Measurements from ENCODE around the gene MAGI2. TPM values are rescaled to one million over a fixed set of nuclear protein-coding genes. Genes with fewer than 3 reads are reported as not detected.

The MAGI2 gene
- total RNA-seq, 1 experiment from 2014 or later: 0.25 TPM

DNA sequence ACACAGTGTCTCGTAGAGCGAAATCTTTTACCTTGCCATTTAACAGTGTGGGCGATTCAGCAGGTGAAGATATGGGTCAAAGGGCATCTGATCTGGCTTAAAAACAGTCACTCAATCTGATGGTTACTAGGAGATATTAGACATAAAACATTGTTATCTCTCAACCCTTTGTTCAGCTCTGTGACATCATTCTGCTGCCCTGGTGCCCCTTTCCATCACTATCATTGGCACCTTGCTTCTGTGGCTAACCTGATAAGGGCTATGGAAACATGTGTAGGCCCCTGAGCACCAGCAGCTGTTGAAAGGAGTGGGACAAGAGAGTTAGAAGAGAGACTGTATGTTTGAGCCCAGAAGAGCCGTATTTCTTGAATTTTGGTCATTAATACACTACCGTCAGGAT, 1004.6 kb downstream of the MAGI2 start:
- intact Hi-C loops (cut with micrococcal nuclease; ENCODE audit: unreplicated experiment): no loop called here
- no peak for DNase-seq
- no peak overlapping the region for H3K4me3 Mint-ChIP-seq (ENCODE audit: unreplicated experiment)
- no peak overlapping the region for H3K4me3 ChIP-seq (ENCODE audit: low read depth, low read length)
- ChIA-PET CTCF (no interaction called here), POLR2A (no interaction called here)
- H3K9me3 ChIP-seq: no peaks in the 10 kb centered on the region
- H3K9me3 Mint-ChIP-seq (ENCODE audit: unreplicated experiment): no peaks in the 10 kb centered on the region
- TF ChIP-seq, protein P1, sequence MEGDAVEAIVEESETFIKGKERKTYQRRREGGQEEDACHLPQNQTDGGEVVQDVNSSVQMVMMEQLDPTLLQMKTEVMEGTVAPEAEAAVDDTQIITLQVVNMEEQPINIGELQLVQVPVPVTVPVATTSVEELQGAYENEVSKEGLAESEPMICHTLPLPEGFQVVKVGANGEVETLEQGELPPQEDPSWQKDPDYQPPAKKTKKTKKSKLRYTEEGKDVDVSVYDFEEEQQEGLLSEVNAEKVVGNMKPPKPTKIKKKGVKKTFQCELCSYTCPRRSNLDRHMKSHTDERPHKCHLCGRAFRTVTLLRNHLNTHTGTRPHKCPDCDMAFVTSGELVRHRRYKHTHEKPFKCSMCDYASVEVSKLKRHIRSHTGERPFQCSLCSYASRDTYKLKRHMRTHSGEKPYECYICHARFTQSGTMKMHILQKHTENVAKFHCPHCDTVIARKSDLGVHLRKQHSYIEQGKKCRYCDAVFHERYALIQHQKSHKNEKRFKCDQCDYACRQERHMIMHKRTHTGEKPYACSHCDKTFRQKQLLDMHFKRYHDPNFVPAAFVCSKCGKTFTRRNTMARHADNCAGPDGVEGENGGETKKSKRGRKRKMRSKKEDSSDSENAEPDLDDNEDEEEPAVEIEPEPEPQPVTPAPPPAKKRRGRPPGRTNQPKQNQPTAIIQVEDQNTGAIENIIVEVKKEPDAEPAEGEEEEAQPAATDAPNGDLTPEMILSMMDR (IDR thresholded peaks at IDR 0.05; ENCODE audit: insufficient read depth in 1 of 2, low read depth in 1 of 2, low read length in 1 of 2, severe bottlenecking in 1 of 2, unreplicated experiment in 1 of 2): no peak
- peaks cover 3% of the 10 kb centered on the region for H3K27me3 Mint-ChIP-seq (ENCODE audit: insufficient read depth, unreplicated experiment)
- H3K4me1 Mint-ChIP-seq (ENCODE audit: low read depth, unreplicated experiment): no peaks in the 10 kb centered on the region
- no peaks in the 10 kb centered on the region for H3K4me1 ChIP-seq
- H3K36me3 ChIP-seq (ENCODE audit: control insufficient read depth, insufficient read depth, low read length): no peaks in the 10 kb centered on the region
- no peaks in the 10 kb centered on the region; the same call in 1 of the 2 replicates for H3K27me3 ChIP-seq (replicated peaks; ENCODE audit: control insufficient read depth, insufficient read depth, low read length)
- no peak overlapping the region for H3K27ac Mint-ChIP-seq (ENCODE audit: unreplicated experiment)
- no peaks in the 10 kb centered on the region for H3K36me3 Mint-ChIP-seq (ENCODE audit: insufficient read depth, unreplicated experiment)
- BruUV-seq (replicated peaks): no TSS peak

DNA sequence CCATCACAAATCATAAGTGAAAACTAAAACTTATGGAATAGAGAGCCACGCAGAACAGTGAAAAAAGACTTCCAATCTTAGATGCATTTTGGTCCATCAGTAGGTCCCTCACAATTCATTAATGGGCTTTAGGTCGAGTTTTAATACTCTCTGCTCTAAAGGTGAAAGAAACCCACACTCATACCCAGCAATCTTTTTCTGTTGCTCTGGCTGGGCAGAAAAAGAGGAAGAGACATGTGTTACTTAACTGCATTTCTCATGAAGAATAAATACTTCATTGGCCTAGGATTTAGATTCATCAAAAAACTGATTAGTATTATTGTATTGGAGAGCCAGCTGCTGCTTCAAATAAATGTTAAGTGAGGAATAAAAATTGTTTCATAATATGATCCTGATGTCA, 1009.2 kb downstream of the MAGI2 start:
- no peak for DNase-seq
- ChIA-PET CTCF (interaction anchor here (0.7 kb wide), 1 partner anchor 27 kb away, joined by 3 read pairs; no protein-coding TSS in a partner anchor), POLR2A (no interaction called here)
- TF ChIP-seq, protein P1 (IDR thresholded peaks at IDR 0.05; ENCODE audit: insufficient read depth in 1 of 2, low read depth in 1 of 2, low read length in 1 of 2, severe bottlenecking in 1 of 2, unreplicated experiment in 1 of 2): no peak
- H3K4me3 ChIP-seq (ENCODE audit: low read depth, low read length): no peak overlapping the region
- no TSS peak for BruUV-seq (replicated peaks)
- intact Hi-C loops (cut with micrococcal nuclease; ENCODE audit: unreplicated experiment): no loop called here
- Mint-ChIP-seq H3K9me3 (ENCODE audit: unreplicated experiment) (no peaks in the 10 kb centered on the region), H3K27ac (ENCODE audit: unreplicated experiment) (no peak overlapping the region), H3K36me3 (ENCODE audit: insufficient read depth, unreplicated experiment) (no peaks in the 10 kb centered on the region), H3K4me3 (ENCODE audit: unreplicated experiment) (no peak overlapping the region), H3K4me1 (ENCODE audit: low read depth, unreplicated experiment) (peaks cover 2% of the 10 kb centered on the region), H3K27me3 (ENCODE audit: insufficient read depth, unreplicated experiment) (peaks cover 7% of the 10 kb centered on the region)
- no peaks in the 10 kb centered on the region for H3K4me1 ChIP-seq
- H3K36me3 ChIP-seq (ENCODE audit: control insufficient read depth, insufficient read depth, low read length): no peaks in the 10 kb centered on the region
- no peaks in the 10 kb centered on the region for H3K27me3 ChIP-seq (replicated peaks; ENCODE audit: control insufficient read depth, insufficient read depth, low read length)
- H3K9me3 ChIP-seq: no peaks in the 10 kb centered on the region

DNA sequence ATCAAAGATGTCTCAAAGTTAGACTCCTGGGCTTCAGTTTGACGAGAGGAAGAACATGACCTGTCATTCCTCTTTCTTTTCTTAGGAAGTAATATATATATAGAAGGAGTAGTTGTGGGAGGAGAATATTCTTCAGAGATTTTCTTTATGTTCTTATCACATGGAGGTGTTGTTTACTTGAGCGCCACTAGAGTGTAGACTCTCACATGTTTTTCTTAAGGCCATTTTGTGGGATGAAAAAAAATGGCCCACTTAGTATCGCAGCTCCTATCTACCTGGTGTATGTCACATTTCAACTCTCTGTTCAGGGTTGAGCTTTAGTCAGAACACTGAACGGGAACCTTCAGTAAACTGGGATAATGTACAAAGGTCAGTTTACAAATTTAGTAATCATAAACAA, 1009.7 kb downstream of the MAGI2 start:
- CTCF ChIA-PET: interaction anchor here (0.7 kb wide), 1 partner anchor 27 kb away, joined by 3 read pairs; no protein-coding TSS in a partner anchor
- TF ChIP-seq, protein P1 (IDR thresholded peaks at IDR 0.05; ENCODE audit: insufficient read depth in 1 of 2, low read depth in 1 of 2, low read length in 1 of 2, severe bottlenecking in 1 of 2, unreplicated experiment in 1 of 2): peak; percentile 13 to 15
- Mint-ChIP-seq H3K36me3 (ENCODE audit: insufficient read depth, unreplicated experiment) (no peaks in the 10 kb centered on the region), H3K27ac (ENCODE audit: unreplicated experiment) (no peak overlapping the region), H3K27me3 (ENCODE audit: insufficient read depth, unreplicated experiment) (peaks cover 7% of the 10 kb centered on the region), H3K4me1 (ENCODE audit: low read depth, unreplicated experiment) (peaks cover 5% of the 10 kb centered on the region), H3K9me3 (ENCODE audit: unreplicated experiment) (no peaks in the 10 kb centered on the region), H3K4me3 (ENCODE audit: unreplicated experiment) (no peak overlapping the region)
- no TSS peak for BruUV-seq (replicated peaks)
- Histone ChIP-seq H3K4me1 (no peaks in the 10 kb centered on the region), H3K36me3 (ENCODE audit: control insufficient read depth, insufficient read depth, low read length) (no peaks in the 10 kb centered on the region), H3K27me3 (replicated peaks; ENCODE audit: control insufficient read depth, insufficient read depth, low read length) (no peaks in the 10 kb centered on the region), H3K4me3 (ENCODE audit: low read depth, low read length) (no peak overlapping the region), H3K9me3 (no peaks in the 10 kb centered on the region)
- POLR2A ChIA-PET: no interaction called here
- intact Hi-C loops (cut with micrococcal nuclease; ENCODE audit: unreplicated experiment): no loop called here
- DNase-seq: no peak
